NCI-H1105 treated with DMSO at 0.1 percent for 48 hours (cell line): ENCODE measurements around the gene TANC1.

ENCODE experiments used
- DNase-seq: peaks from one replicate; lab custom pipeline; 2025; lab: John Stamatoyannopoulos, UW

TANC1 gene

DNA sequence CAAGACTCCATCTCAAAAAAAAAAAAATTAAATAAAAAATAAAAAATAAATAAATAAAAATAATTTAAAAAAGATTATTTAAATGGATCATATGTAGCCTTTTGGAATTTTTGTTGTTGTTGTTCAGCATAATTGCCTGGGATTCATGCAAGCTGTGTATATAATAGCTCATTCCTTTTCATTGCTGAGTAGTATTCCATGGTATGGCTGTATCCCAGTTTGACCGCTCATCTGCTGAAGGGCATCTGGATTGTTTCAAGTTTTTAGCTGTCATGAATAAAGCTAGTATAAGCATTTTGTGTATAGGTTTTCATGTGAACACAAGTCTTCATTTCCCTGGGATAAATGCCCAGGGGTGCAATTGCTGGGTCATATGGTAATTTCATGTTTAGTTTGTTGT lies 6.4 kb upstream of the TANC1 start:
- no peak for DNase-seq

GRCh38 chr2:158963071-158963470 lies 5.4 kb upstream of the TANC1 start:
- no peak for DNase-seq

GRCh38 chr2:158965107-158965506 lies 3.3 kb upstream of the TANC1 start:
- DNase-seq: no peak

DNA sequence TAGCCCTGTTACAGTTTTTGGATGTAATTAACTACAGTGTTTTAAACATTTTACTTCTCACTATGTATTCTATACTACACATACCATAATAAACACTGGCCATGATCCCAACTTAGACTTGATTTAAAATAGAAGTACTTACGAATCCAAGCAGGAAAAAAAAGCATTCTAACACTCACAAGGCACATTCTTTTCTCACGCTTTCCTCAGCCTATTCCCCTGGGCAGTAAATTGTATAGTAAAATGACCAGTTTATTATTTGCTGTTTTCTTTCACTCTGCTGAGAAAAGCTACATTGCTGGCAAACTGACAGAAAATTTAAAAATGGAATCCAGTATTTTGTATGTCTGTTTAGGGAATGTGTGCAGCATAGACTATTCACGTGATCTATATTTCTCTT lies 2.8 kb upstream of the TANC1 start:
- DNase-seq: no peak

DNA sequence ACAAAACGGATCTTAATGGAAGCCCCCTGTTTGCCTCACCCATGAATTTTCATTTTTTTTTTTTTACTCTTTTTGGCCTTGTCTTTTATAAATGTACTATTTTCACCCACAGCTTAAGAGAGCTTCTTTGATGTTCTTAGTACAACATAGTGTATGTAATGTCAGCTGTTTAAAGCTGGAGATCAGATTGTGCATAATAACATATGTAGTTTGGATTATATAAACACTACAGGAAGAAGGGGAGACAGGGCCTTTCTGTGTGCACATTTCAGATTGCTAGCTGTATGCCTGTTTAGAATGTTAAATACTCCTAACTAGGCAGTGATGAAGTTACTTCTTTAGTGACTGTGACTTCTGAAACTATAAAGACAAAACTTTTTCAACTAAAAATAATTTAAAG lies 2.1 kb upstream of the TANC1 start:
- no peak for DNase-seq

- DNase-seq: no peak
Observed at GRCh38 chr2:158967114-158967730, 1.2 kb upstream of the TANC1 start.

GRCh38 chr2:158967731-158968395 lies 577 bp upstream of the TANC1 start:
- no peak for DNase-seq

DNA sequence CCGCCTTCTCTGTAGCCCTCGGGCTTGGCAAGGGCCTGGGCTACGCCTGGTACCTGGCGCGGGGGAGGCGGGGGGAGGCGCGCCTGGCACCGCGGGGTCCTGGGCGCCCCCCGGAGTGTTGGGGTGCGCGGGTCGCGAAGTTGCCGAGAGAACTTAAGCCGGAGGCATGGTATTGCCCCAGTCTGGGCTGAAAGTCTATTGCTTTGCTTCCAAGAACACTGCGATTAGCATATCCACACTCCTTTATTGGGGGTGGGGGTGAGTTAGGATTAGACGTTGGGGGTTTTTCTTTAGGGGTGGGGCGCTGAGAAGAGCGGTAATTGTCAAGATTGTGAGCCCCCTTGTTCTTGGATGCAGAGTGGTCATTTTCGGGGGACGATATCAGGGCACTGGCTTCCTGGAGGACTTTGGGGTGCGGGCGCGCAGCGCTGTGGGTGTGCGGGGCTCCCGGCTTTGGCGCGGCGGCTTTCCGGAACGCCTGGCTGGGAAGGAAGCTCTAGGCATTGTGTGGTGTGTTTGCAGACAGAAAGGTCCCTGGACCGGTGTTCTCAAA lies 798 bp downstream of the TANC1 start:
- DNase-seq: no peak

- no peak for DNase-seq
Observed at GRCh38 chr2:158969715-158970240, 1.3 kb downstream of the TANC1 start.

DNA sequence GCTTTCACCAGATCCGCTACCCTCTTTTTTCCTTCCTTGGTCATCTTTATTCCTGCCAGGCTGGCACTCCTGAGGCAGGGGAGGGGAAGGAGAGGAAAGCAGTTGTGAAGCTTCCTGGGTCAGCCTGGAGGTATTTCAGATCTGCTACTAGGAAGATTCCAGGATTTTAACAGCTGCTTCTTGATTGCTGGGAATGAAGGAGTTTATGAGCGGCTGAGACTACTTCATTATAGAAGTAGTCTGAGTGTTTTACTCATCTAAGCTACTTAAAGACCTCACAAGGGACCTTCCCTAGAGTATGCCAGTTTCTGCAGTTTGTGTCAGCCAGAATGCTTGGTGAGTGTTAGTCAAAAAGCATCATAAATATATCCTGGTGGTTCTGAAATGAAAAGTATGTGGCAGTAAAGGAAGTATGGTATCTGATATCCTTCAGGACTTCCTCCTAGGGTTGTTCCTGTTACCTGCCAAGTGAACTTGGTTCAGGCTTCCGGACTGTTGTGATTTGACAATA lies 1.9 kb downstream of the TANC1 start:
- DNase-seq: no peak

- DNase-seq: peak; percentile 98
Observed at GRCh38 chr2:158973116-158973956, 4.9 kb downstream of the TANC1 start.

DNA sequence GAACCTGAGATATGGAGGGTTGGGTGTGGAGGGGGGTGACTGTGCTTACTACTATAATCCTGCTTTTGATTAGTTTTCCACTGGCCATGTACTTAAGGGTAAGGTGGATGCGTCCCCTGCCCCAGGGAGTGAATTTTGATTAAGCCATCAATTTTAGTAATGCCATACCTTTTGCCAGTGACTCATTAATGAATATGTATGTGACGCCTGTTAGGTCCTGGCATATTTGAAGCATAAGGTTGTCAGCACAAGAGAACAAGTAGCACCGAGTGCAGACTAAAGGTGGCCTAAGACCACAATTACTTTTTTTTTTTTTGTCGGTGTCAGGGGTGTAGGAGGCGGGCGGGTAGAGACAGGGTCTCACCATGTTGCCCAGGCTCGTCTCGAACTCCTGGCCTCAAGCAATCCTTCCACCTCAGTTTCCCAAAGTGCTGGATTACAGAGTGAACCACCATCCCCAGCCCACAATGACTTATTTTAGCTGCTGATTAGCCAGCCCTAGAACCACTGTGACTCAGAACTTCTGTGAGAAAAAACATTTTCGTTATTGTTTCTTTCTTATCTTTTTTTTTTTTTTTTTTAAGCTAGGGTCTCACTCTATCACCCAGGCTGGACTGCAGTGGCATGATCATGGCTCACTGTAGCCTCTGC lies 7.0 kb downstream of the TANC1 start:
- DNase-seq: no peak

DNA sequence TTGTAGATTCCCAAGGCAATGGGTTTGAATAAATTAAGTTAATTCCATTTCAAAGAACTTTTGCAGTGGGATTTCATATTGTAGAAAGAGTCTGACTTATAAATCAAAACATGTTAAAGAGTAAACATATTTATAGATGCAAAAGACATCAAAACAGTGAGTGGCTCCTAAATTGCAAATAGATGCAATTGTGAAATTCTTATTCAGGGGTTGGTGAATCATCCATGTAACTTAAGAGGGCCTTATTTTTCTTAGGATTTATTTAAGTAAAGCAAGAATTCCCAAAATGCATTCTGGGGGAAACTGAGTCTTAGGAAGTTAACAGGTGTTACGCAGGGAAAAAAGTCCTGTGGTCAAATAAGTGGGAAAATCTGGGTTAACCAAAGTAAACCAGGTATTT lies 11.3 kb downstream of the TANC1 start:
- no peak for DNase-seq

DNA sequence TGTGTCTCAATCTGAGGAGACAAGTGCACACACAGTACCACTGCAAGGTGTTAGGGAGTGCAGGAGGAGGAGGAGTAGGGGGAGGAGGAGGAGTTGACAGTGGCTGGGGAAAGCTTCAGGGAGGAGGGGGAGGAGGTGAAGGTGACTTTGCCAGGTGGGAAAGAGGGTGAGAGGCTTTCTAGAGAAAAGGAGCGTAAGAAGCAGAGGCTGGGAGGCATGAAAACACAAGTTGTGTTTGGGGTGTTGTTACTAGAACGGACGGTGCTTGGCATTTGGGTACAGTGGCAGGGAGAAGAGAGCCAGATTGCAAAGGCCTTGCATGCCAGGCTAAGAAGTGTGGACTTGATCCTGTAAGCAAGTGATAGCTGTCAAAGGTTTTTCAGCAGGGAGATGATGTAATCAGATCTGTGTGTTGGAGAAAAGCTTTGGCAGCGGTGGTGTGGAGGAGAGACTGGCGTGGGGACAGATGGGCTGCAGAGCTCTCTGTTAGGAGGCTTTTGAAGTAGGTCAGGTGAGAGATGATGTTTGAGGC lies 16.2 kb downstream of the TANC1 start:
- no peak for DNase-seq

- DNase-seq: no peak
Observed at GRCh38 chr2:158988501-158988900, 20.1 kb downstream of the TANC1 start.

DNA sequence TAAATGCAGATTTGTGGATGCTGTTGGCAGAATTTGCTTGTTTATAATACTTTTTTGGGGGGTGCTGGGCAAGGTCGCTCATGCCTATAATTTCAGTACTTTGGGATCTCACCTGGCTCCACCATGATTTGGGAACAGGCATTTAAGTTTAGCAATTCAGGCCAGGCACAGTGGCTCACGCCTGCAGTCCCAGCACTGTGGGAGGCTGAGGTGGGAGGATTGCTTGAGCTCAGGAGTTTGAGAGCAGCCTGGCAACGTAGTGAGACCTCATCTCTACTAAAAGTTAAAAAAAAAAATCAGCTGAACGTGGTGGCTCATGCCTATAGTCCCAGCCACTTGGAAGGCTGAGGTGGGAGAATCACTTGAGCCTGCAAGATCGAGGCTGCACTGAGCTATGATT lies 20.7 kb downstream of the TANC1 start:
- no peak for DNase-seq

DNA sequence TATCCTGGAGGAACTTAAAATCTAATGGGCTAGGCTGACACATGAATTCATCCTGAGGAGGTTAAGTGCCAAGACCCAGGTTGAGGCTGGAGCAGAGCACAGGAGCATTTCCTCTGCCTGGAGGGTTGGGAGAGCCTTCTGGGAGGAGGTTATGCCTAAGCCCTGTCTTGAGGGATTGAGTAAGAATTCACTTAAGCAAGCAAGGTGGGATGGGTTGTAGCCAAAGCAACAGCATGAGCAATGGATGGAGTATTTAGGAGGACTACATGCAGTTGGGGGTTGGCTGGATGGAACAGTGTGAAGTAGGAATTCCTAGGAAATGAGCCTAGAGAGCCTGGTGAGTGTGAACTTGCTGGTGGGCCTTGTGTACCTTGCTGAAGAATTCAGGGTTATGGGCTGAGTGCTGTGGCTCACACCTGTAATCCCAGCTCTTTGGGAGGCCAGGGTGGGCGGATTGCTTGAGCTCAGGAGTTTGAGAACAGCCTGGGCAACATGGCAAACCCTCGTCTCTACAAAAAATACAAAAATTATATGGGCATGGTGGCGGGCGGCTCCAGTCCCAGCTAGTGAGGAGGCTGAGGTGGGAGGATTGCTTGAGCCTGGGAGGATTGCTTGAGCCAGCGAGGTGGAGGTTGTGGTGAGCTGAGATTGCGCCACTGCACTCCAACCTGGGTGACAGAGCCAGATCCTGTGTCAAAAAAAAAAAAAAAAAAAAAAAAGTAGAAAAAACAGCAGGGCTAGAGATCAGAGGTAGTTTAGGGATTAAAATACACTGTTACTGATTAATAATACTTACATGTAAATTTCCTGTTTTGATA lies 22.2 kb downstream of the TANC1 start:
- DNase-seq: no peak

- DNase-seq: no peak
Observed at GRCh38 chr2:158993030-158993429, 24.6 kb downstream of the TANC1 start.

- no peak for DNase-seq
Observed at GRCh38 chr2:158993721-158994587, 25.5 kb downstream of the TANC1 start.
